GM21576 (cell line): ENCODE data around the gene STOML1.
A peak's percentile ranks its signal among the peaks of the same experiment; 100 is the strongest.

Experiments used
- ATAC-seq: cut with Tn5 transposase; IDR thresholded peaks from one replicate; pipeline ENCODE4 v1.9.1; 2021; ENCODE audit warnings: mild to moderate bottlenecking, moderate library complexity; ENCODE audit not compliant: unreplicated experiment

Gene STOML1

GRCh38 chr15:74019734-74020133, 27.6 kb upstream of the STOML1 start:
- ATAC-seq = no peak

DNA sequence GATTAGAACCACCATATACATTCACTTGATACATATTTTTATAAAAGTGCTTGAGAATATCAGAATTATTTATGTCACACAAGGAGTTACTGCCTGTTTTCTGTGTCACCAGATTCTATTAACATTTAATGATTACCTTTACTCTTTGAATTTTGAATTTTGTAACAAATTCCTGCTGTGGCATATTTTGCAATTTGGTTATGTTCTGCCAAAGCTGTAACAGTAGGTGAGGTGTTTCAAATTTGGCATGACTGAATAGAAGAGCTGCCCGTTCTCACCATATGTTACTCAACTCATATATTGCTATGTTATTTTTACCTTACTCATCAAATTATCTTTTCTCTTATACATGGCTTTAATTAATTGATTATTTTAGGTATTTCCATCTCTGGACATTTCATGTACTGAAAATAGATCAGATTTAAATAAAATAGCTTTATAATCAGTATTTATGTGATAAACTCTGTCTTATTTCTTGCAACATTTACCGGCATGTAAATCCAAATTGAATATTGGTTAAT, 21.3 kb upstream of the STOML1 start:
- no peak for ATAC-seq

DNA sequence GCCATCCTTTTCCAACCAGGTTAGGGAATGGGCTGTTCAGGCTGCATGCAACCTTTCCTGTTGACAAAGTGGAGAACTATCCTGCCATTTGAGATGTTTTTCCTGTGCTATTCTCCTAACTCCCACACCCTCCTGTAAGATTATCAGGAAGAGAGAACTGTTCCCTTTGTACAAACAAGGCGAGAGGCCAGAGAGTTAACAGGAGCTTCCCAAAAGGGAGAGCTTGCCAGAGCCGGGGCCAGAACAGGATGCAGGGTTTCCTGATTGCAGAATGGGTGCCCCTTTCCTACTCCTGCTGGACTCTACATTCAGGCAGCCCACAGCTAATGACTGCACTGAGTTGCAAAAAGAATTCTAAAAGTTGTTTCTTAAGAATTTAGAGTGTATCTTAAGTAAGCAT, 19.5 kb upstream of the STOML1 start:
- no peak for ATAC-seq

DNA sequence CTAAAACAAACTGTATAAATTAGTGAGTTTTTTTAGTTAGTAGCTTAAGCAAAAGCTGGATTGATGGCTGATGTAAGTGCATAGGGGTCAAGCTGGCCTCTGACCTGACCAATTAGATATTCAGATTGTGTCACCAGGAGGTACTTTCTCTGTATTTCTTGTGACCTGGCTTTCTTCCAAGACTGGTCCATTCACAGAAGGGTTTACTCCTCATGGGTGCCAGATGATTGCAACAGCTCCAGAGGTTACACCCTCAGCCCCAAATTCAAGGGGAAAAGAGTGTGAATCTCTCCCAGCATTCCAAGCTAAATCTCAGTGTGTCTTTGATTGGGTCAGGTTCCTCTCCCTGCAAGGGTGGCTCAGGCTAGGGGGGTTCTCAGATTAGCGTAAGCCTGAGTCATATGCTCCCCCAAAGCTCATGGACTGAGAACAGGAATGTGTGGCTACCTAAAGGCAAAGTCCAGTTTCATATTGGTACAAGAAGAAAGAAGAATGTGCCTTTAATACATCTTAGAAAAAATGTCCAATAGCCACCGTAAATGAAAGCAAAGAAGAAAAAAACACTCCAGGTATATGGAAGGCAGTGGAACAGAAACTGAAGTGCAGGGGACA, 18.9 kb upstream of the STOML1 start:
- no peak for ATAC-seq

GRCh38 chr15:74008901-74009300, 16.8 kb upstream of the STOML1 start:
- no peak for ATAC-seq

GRCh38 chr15:74007820-74008371, 15.8 kb upstream of the STOML1 start:
- no peak for ATAC-seq

- no peak for ATAC-seq
Observed at GRCh38 chr15:74006774-74007639, 14.9 kb upstream of the STOML1 start.

DNA sequence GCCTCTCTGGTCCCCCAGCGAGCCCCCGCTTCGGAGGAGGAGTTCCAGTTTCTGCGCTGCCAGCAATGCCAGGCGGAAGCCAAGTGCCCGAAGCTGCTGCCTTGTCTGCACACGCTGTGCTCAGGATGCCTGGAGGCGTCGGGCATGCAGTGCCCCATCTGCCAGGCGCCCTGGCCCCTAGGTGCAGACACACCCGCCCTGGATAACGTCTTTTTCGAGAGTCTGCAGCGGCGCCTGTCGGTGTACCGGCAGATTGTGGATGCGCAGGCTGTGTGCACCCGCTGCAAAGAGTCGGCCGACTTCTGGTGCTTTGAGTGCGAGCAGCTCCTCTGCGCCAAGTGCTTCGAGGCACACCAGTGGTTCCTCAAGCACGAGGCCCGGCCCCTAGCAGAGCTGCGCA, 5.9 kb upstream of the STOML1 start:
- ATAC-seq = no peak

GRCh38 chr15:73996939-73997338, 4.8 kb upstream of the STOML1 start:
- ATAC-seq = no peak

DNA sequence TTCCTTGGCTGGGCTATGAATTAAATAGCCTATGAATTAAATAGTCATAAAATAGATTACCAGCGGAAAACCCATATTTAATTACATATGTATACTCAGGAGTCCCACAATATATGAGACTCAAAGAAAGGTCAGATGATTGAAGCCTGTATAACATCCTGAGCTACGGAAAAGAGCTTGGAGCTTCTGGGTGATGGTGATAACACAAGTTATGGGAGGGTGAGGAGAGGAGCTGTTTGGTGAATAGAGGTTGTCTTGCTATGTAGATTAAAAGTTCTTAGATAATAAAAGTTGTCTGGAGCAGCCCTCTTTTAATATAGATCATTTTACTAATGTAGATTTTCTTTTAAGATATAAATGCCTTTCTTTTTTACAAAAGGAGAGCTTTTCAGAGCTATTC, 4.2 kb upstream of the STOML1 start:
- ATAC-seq = no peak

- ATAC-seq = no peak
Observed at GRCh38 chr15:73994912-73995622, 3.0 kb upstream of the STOML1 start.

- ATAC-seq = peak; percentile 73
Observed at GRCh38 chr15:73994413-73994883, 2.4 kb upstream of the STOML1 start, which contains the start of gene PML. TSS of gene PML (plus strand) at chr15:73994716. CDS start at chr15:73994813, 97 bp downstream.

DNA sequence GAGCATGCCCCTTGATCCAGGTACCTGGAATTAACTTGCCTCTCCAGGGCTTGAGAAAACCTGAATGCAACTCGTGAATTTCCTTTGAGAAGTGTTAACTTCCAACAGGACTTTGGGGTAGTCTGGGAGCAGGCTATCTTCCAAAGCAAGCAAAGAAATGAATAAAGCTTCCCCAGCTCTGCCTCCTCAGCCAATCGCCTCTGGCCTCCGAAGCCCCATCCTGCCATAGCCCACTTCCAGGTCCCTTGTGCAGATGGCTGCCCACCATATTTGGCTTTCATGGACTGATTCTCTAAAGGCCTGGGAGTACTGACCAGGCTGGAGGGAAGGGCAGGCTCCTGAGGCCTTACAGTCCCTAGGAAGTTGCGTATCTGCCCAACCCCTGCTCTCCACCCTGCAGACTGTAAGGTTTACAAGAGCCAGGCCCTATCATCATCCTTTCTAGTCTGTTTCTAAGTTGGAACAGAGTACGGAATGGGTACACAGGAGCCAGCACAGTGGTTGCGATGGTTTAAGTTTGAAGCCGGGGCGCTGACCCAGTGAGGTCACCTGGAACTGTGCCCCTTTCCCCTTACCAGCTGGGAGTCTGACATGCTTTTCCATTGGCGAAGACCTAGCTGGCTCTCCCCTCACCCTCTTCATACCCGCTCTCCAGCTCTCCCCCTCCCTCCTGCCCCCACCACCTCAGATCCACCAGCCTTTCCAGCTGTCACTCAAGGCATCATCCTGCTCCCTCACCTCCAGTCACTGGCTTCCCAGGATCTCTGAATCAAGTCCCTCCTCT, 1.3 kb upstream of the STOML1 start:
- ATAC-seq = no peak

- ATAC-seq = no peak
Observed at GRCh38 chr15:73992594-73992898, 451 bp upstream of the STOML1 start.

DNA sequence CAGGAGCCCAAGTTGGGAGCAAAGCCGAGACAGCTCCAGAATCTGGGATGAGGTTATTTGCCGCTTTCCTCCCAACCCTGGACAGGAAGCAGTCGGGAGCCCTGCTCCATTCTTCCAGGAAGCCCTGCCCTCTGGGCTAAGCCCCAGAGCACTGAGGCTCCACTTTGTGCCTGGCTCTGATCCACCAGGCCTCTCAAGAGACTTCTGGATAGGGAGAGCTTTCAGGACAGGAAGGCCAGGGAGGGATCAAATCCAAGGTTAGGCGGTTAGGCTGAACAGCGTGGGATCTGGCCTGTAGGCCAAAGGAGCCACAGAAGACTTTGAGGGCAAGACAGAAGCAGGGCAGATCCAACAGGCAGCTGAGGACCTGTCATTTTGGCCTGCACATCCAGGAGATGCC, 835 bp downstream of the STOML1 start:
- ATAC-seq = no peak

- no peak for ATAC-seq
Observed at GRCh38 chr15:73990250-73991005, 1.7 kb downstream of the STOML1 start.

DNA sequence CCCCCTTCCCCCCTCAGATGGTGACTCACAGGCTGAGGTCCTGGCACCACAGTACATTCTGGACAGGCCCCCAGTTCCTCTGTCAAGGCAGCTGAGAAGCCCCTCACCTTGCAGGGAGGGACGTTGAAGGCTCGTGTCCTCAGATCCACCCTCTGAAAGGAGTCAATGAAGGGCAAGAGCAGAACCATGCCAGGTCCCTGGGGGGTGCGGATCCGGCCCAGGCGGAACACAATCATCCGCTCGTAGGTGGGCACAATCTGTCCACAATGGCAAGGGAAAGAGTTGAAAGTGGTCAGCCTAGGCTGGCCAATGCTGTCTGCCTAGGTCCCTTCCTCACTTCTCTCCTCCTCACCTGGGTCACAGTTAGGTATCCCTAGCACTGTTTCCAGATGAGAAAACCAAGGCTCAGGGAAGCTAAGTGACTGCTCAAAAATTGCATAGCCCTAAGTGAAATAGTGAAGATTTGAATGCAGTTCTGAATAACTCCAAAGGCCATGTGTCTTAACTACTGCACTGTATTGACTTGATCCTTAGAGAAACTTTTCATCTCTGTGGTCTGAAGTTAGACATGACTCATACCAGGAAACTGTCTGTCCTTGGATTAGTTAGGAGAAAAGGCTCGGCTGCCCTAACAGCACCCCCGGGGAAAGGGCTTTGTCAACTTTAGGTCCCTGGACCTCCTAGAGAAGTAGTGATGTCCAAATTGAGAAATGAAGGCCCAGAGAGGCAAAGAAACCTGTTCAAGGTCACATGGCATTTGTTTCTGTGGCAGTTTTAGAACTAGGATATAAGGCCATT, 2.9 kb downstream of the STOML1 start:
- ATAC-seq = no peak

DNA sequence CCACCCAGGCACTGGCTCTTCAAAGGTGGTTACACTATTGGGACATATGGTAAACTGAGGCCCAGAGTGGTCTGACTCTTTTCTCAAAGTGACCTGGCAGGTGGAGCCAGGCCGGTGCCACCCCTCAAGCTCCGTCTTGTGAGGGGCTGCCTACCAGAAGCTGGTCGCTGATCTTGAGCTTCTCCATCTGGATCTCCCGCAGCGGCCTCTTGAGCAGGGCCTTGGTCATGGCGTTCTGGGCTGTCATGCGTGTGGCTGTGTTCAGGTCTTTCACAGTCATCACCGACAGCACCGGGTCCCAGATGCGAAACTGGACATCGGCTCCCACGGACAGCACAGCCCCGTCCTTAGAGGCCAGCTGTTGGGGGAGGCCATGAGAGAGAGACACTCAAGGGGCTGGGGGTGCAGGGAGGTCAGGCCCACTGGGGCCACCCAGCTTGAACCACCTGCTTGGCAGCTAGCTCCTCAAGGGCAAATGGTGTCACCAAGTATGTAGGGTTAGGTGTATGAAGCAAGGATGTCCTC, 3.6 kb downstream of the STOML1 start:
- ATAC-seq = no peak
